HL-60/S4 treated with phorbol 12-myristate 13-acetate at 8.2 ng/mL for 4 days and 3 days (cell line): ENCODE data around the gene SCAMP1.

Source experiments
- in situ Hi-C: fragments of 300-500 bp; cut with MboI; formaldehyde crosslinking; loops from 2 replicates; pipeline ENCODE4 v1.15.0; 2022; ENCODE audit warnings: low sequenced_read_pairs

Gene SCAMP1

GRCh38 chr5:78490709-78491485 lies 130.5 kb downstream of the SCAMP1 start:
- in situ Hi-C loops: no loop called here

- in situ Hi-C loops: no loop called here
These were observed 131.8 kb downstream of the SCAMP1 start for GRCh38 chr5:78492224-78492623.

- in situ Hi-C loops: no loop called here
These were observed 132.2 kb downstream of the SCAMP1 start for GRCh38 chr5:78492650-78493049.

GRCh38 chr5:78495800-78496199 lies 135.4 kb downstream of the SCAMP1 start:
- in situ Hi-C loops: no loop called here

GRCh38 chr5:78496373-78496772 lies 136.0 kb downstream of the SCAMP1 start:
- in situ Hi-C loops: no loop called here

GRCh38 chr5:78497573-78498533 lies 137.4 kb downstream of the SCAMP1 start:
- in situ Hi-C loops: no loop called here

GRCh38 chr5:78499485-78499884 lies 139.1 kb downstream of the SCAMP1 start:
- in situ Hi-C loops: no loop called here

- in situ Hi-C loops: no loop called here
These were observed 139.6 kb downstream of the SCAMP1 start for GRCh38 chr5:78500028-78500427.

- in situ Hi-C loops: no loop called here
These were observed 140.5 kb downstream of the SCAMP1 start for GRCh38 chr5:78500871-78501270.

- in situ Hi-C loops: no loop called here
These were observed 141.3 kb downstream of the SCAMP1 start for GRCh38 chr5:78501411-78502352.

- in situ Hi-C loops: no loop called here
These were observed 143.7 kb downstream of the SCAMP1 start for GRCh38 chr5:78503958-78504653.

- in situ Hi-C loops: no loop called here
These were observed 144.6 kb downstream of the SCAMP1 start for GRCh38 chr5:78504704-78505677.

GRCh38 chr5:78505860-78506259 lies 145.4 kb downstream of the SCAMP1 start:
- in situ Hi-C loops: no loop called here

GRCh38 chr5:78506261-78507024 lies 146.0 kb downstream of the SCAMP1 start:
- in situ Hi-C loops: no loop called here

GRCh38 chr5:78507531-78507930 lies 147.1 kb downstream of the SCAMP1 start:
- in situ Hi-C loops: no loop called here

GRCh38 chr5:78508186-78508765 lies 147.9 kb downstream of the SCAMP1 start:
- in situ Hi-C loops: no loop called here

- in situ Hi-C loops: no loop called here
These were observed 148.9 kb downstream of the SCAMP1 start for GRCh38 chr5:78509145-78509865.
